ENCODE measurements around the gene PITHD1. TPM values are rescaled to one million over a fixed set of nuclear protein-coding genes. Genes with fewer than 3 reads are reported as not detected.

The PITHD1 gene
- total RNA-seq, 1 experiment from 2014 or later: 78.9 TPM

GRCh38 chr1:23795676-23796465, 17.7 kb downstream of the PITHD1 start:
- Histone ChIP-seq H3K27ac (ENCODE audit: low read depth, low read length, poor library complexity, severe bottlenecking) (no peak overlapping the region), H3K4me1 (ENCODE audit: insufficient read depth, low read length, poor library complexity, severe bottlenecking) (peaks cover 26% of the 10 kb centered on the region), H3K27me3 (replicated peaks; ENCODE audit: insufficient read depth, low read depth, low read length, poor library complexity) (no peaks in the 10 kb centered on the region), H3K4me3 (ENCODE audit: low read depth, low read length, poor library complexity, severe bottlenecking) (no peak overlapping the region), H3K9me3 (ENCODE audit: low read depth, low read length, poor library complexity, severe bottlenecking) (no peaks in the 10 kb centered on the region), H3K36me3 (ENCODE audit: insufficient read depth, low read length, poor library complexity, severe bottlenecking) (peaks cover 22% of the 10 kb centered on the region)
- ChIA-PET POLR2A (ENCODE audit: low non-redundant PET) (no interaction called here), CTCF (no interaction called here)
- no peak for TF ChIP-seq CTCF (conservative IDR thresholded peaks at IDR 0.05; ENCODE audit: low read depth, low read length)
- TF ChIP-seq EZH2 (IDR thresholded peaks at IDR 0.05; ENCODE audit: borderline replicate concordance, low read depth, low read length, poor library complexity, severe bottlenecking): no peak
- intact Hi-C loops (cut with micrococcal nuclease; ENCODE audit: unreplicated experiment): no loop called here
- no peak for DNase-seq (ENCODE audit: low spot score)
- BruUV-seq (replicated peaks): no TSS peak

GRCh38 chr1:23796466-23797271, 18.5 kb downstream of the PITHD1 start:
- no TSS peak for BruUV-seq (replicated peaks)
- intact Hi-C loops (cut with micrococcal nuclease; ENCODE audit: unreplicated experiment): no loop called here
- ChIA-PET CTCF (no interaction called here), POLR2A (ENCODE audit: low non-redundant PET) (no interaction called here)
- no peak for DNase-seq (ENCODE audit: low spot score)
- Histone ChIP-seq H3K36me3 (ENCODE audit: insufficient read depth, low read length, poor library complexity, severe bottlenecking) (peaks cover 22% of the 10 kb centered on the region), H3K4me3 (ENCODE audit: low read depth, low read length, poor library complexity, severe bottlenecking) (no peak overlapping the region), H3K27ac (ENCODE audit: low read depth, low read length, poor library complexity, severe bottlenecking) (no peak overlapping the region), H3K9me3 (ENCODE audit: low read depth, low read length, poor library complexity, severe bottlenecking) (no peaks in the 10 kb centered on the region), H3K4me1 (ENCODE audit: insufficient read depth, low read length, poor library complexity, severe bottlenecking) (peaks cover 32% of the 10 kb centered on the region), H3K27me3 (replicated peaks; ENCODE audit: insufficient read depth, low read depth, low read length, poor library complexity) (no peaks in the 10 kb centered on the region)
- TF ChIP-seq CTCF (conservative IDR thresholded peaks at IDR 0.05; ENCODE audit: low read depth, low read length) (no peak), EZH2 (IDR thresholded peaks at IDR 0.05; ENCODE audit: borderline replicate concordance, low read depth, low read length, poor library complexity, severe bottlenecking) (no peak)

GRCh38 chr1:23797478-23798448, 19.5 kb downstream of the PITHD1 start:
- Histone ChIP-seq H3K4me1 (ENCODE audit: insufficient read depth, low read length, poor library complexity, severe bottlenecking) (peaks cover 30% of the 10 kb centered on the region), H3K27me3 (replicated peaks; ENCODE audit: insufficient read depth, low read depth, low read length, poor library complexity) (no peaks in the 10 kb centered on the region), H3K4me3 (ENCODE audit: low read depth, low read length, poor library complexity, severe bottlenecking) (no peak overlapping the region), H3K9me3 (ENCODE audit: low read depth, low read length, poor library complexity, severe bottlenecking) (no peaks in the 10 kb centered on the region), H3K36me3 (ENCODE audit: insufficient read depth, low read length, poor library complexity, severe bottlenecking) (peaks cover 22% of the 10 kb centered on the region), H3K27ac (ENCODE audit: low read depth, low read length, poor library complexity, severe bottlenecking) (no peak overlapping the region)
- no TSS peak for BruUV-seq (replicated peaks)
- TF ChIP-seq EZH2 (IDR thresholded peaks at IDR 0.05; ENCODE audit: borderline replicate concordance, low read depth, low read length, poor library complexity, severe bottlenecking) (no peak), CTCF (conservative IDR thresholded peaks at IDR 0.05; ENCODE audit: low read depth, low read length) (no peak)
- POLR2A ChIA-PET (ENCODE audit: low non-redundant PET): interaction anchor here (0.6 kb wide), 1 partner anchor 293 kb away, joined by 10 read pairs; no protein-coding TSS in a partner anchor
- intact Hi-C loops (cut with micrococcal nuclease; ENCODE audit: unreplicated experiment): no loop called here
- DNase-seq (ENCODE audit: low spot score): no peak
- CTCF ChIA-PET: interaction anchor here (0.6 to 1.2 kb wide), 2 partner anchors 26 to 141 kb away, joined by 3 to 4 read pairs; no protein-coding TSS in a partner anchor
